AG04450 (cell line): ENCODE measurements around the gene NDNF. TPM values are rescaled to one million over a fixed set of nuclear protein-coding genes. Genes with fewer than 3 reads are reported as not detected.

Experiments used
- CTCF ChIA-PET: fragments of 300-600, 350-600 bp; formaldehyde crosslinking; extraction: SDS; loops from one replicate; lab custom pipeline; 2022; ENCODE audit warnings: antibody characterized with exemption, inconsistent platforms; lab: Charles Lee
- POLR2A ChIA-PET: fragments of 350-600 bp; formaldehyde crosslinking; extraction: SDS; loops from one replicate; lab custom pipeline; 2021; ENCODE audit warnings: antibody characterized with exemption, inconsistent platforms; lab: Yijun Ruan, JAX
- DNase-seq: peaks from one replicate; pipeline ENCODE4 v3.0.0-alpha.2; 2011; ENCODE audit warnings: low read depth, low spot score
- H3K27ac ChIP-seq: one replicate; pipeline ENCODE4 v1.5.1; 2012; ENCODE audit warnings: low read depth, low read length, control low read depth
- H3K27me3 ChIP-seq: one replicate; pipeline ENCODE4 v1.6.0; 2012; ENCODE audit warnings: low read length; ENCODE audit not compliant: control insufficient read depth, insufficient read depth
- H3K4me3 ChIP-seq: 2 replicates; pipeline ENCODE4 v1.5.1; 2011; ENCODE audit warnings: mild to moderate bottlenecking, low read depth, low read length, control low read depth
- H3K9me3 ChIP-seq: 2 replicates; pipeline ENCODE4 v1.5.1; 2012; ENCODE audit warnings: low read length; ENCODE audit not compliant: control insufficient read depth, insufficient read depth
- polyA plus RNA-seq: library from polyadenylated mRNA; depleted of rRNA; stranded (reverse); fragments of >200 nt; gene quantifications from 2 replicates; pipeline ENCODE4 v1.2.3, GENCODE V29; 2011; rRNA removed
- TF ChIP-seq, protein P1 (sequence below): IDR thresholded peaks from 2 replicates; pipeline ENCODE4 v1.5.1; 2011; ENCODE audit warnings: low read depth, low read length, control low read depth, inconsistent platforms

Gene NDNF
- polyA plus RNA-seq, 1 experiment: not detected

GRCh38 chr4:120991885-120992284 is 80.5 kb downstream of the NDNF start:
- TF ChIP-seq, protein P1, sequence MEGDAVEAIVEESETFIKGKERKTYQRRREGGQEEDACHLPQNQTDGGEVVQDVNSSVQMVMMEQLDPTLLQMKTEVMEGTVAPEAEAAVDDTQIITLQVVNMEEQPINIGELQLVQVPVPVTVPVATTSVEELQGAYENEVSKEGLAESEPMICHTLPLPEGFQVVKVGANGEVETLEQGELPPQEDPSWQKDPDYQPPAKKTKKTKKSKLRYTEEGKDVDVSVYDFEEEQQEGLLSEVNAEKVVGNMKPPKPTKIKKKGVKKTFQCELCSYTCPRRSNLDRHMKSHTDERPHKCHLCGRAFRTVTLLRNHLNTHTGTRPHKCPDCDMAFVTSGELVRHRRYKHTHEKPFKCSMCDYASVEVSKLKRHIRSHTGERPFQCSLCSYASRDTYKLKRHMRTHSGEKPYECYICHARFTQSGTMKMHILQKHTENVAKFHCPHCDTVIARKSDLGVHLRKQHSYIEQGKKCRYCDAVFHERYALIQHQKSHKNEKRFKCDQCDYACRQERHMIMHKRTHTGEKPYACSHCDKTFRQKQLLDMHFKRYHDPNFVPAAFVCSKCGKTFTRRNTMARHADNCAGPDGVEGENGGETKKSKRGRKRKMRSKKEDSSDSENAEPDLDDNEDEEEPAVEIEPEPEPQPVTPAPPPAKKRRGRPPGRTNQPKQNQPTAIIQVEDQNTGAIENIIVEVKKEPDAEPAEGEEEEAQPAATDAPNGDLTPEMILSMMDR: no peak
- ChIA-PET CTCF (no interaction called here), POLR2A (no interaction called here)
- Histone ChIP-seq H3K4me3 (no peak overlapping the region), H3K27ac (no peak overlapping the region), H3K9me3 (no peaks in the 10 kb centered on the region), H3K27me3 (no peaks in the 10 kb centered on the region)
- no peak for DNase-seq

- no peaks in the 10 kb centered on the region for H3K27me3 ChIP-seq
- POLR2A ChIA-PET: no interaction called here
- no peak for DNase-seq
- TF ChIP-seq, protein P1: no peak
- no peak overlapping the region for H3K4me3 ChIP-seq
- no peaks in the 10 kb centered on the region for H3K9me3 ChIP-seq
- CTCF ChIA-PET: no interaction called here
- no peak overlapping the region for H3K27ac ChIP-seq
Observed at GRCh38 chr4:120990246-120990645, 82.1 kb downstream of the NDNF start.

Other genes with a start within 250 kb of the NDNF start
- 7.9 and 12.3 TPM in 2 replicates for gene PRDM5, start 149.8 kb downstream of the NDNF start, polyA plus RNA-seq
- gene TNIP3, start 91.8 kb upstream of the NDNF start, polyA plus RNA-seq: 0.43 and 0.51 TPM in 2 replicates